Body of pancreas (tissue), 4 donors: ENCODE data around the gene ZNF157. TPM values are rescaled to one million over a fixed set of nuclear protein-coding genes. Genes with fewer than 3 reads are reported as not detected.
A peak's percentile ranks its signal among the peaks of the same experiment; 100 is the strongest.
"Not testable (repeated sequence)": the region's sequence is repeated elsewhere in the genome, so short reads cannot be mapped to it uniquely, and the experiment has no call there.

Source experiments
- ATAC-seq: fragments of 150-250 bp; one replicate; pipeline ENCODE4 v1.9.1; 2016
- DNase-seq, 4 donors: peaks; one replicate each; pipeline ENCODE4 v3.0.0-alpha.2; 2019
- H3K27ac ChIP-seq, 4 donors: fragments of 200-600 bp; sonication (generic); 1 replicate in 3 of 4; 2 replicates in 1 of 4; pipeline versions ENCODE4 v1.5.1 to v1.6.1; 2016 to 2019; ENCODE audit warnings: mild to moderate bottlenecking in 1 of 4, mixed read lengths in 1 of 4, moderate library complexity in 1 of 4
- H3K27me3 ChIP-seq, 2 donors: fragments of 200-600 bp; sonication (generic); one replicate each; pipeline ENCODE4 v1.6.0; 2016; ENCODE audit warnings: mild to moderate bottlenecking in 1 of 2
- H3K36me3 ChIP-seq, 2 donors: fragments of 200-600 bp; sonication (generic); replicated peaks in 1 of 2; 2 replicates each; pipeline ENCODE4 v1.5.1; 2016; ENCODE audit warnings: low read depth in 2 of 2; ENCODE audit not compliant: insufficient read depth in 1 of 2
- H3K4me1 ChIP-seq: fragments of 200-600 bp; sonication (generic); one replicate; pipeline ENCODE4 v1.6.0; 2016
- H3K4me3 ChIP-seq, 2 donors: fragments of 200-600 bp; sonication (generic); 1 replicate in 1 of 2; 2 replicates in 1 of 2; pipeline ENCODE4 v1.5.1; 2016 to 2019
- H3K9me3 ChIP-seq, 3 donors: fragments of 200-600 bp; sonication (generic); 1 replicate in 2 of 3; 2 replicates in 1 of 3; pipeline ENCODE4 v1.5.1; 2016
- POLR2A ChIP-seq, 3 donors: fragments of 450-650 bp; IDR thresholded peaks; one replicate each; pipeline ENCODE4 v1.6.1; 2016; ENCODE audit warnings: antibody characterized with exemption in 3 of 3, mild to moderate bottlenecking in 2 of 3
- WGBS, 2 donors: methylation state at CpG; one replicate each; pipeline ENCODE4 v1.1.5; 2017; 5-methylcytosine and 5-hydroxymethylcytosine counted together
- intact Hi-C: fragments of 100-400 bp; cut with DNase I; formaldehyde crosslinking; loops from one replicate; pipeline ENCODE4 v1.15.1; 2023
- total RNA-seq, 2 donors: library from RNA; depleted of rRNA; stranded (reverse); fragments of >200 nt; gene quantifications; one replicate each; pipeline ENCODE4 v1.1.0, GENCODE V29; 2016
- TF ChIP-seq, protein P1 (sequence below), 7 experiments: fragments of 450-650 bp in 4 of 7; fragments of 200-600 bp in 3 of 7; sonication (generic) in 3 of 7; IDR thresholded peaks; one replicate each; pipeline ENCODE4 v1.5.1; 2016 to 2019; ENCODE audit warnings: antibody characterized with exemption in 7 of 7

The ZNF157 gene
- total RNA-seq, 2 donors from 2014 or later, result 0.26 TPM; not detected in 1

DNA sequence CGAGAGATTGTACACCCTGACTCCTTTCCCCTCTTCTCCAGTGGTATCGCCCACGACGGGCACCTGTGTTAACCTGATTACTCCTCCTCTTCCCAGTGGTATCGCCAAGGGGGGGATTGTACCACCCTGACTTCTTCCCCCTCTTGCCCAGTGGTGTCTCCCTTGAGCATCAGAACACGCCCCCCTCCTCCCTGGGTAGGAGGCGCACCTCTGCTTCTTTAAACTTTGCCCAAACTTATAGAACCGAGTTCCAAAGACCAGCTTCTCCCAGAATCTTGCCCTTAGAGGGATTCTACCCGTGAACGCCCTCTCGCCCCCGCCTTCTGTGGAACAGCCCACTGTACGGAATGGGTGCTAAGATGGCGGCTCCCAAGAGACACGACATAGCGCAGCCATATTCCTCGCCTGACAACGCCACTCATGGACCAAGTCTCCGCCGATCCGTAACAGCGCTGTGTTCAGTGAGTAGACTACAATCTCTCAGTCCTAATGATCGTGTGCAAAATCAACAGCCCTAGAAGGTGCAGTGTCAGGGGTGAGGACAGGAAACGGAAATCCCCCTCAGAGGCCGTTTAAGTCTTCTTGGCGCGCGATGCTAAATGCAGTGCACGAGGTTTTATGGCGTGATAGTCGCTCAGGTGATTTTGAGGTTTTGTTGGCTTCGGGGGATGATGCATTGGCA, 4.2 kb upstream of the ZNF157 start:
- TF ChIP-seq, protein P1, sequence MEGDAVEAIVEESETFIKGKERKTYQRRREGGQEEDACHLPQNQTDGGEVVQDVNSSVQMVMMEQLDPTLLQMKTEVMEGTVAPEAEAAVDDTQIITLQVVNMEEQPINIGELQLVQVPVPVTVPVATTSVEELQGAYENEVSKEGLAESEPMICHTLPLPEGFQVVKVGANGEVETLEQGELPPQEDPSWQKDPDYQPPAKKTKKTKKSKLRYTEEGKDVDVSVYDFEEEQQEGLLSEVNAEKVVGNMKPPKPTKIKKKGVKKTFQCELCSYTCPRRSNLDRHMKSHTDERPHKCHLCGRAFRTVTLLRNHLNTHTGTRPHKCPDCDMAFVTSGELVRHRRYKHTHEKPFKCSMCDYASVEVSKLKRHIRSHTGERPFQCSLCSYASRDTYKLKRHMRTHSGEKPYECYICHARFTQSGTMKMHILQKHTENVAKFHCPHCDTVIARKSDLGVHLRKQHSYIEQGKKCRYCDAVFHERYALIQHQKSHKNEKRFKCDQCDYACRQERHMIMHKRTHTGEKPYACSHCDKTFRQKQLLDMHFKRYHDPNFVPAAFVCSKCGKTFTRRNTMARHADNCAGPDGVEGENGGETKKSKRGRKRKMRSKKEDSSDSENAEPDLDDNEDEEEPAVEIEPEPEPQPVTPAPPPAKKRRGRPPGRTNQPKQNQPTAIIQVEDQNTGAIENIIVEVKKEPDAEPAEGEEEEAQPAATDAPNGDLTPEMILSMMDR (IDR thresholded peaks at IDR 0.05), result no peak
- peak in 1 of 3 donors; percentile 11 for TF ChIP-seq POLR2A (IDR thresholded peaks at IDR 0.05)
- no peaks in the 10 kb centered on the region for H3K27me3 ChIP-seq
- ATAC-seq (peak; percentile 64), DNase-seq (peak; percentile 50 to 69 (median 64))
- H3K4me3 ChIP-seq, result no peak overlapping the region
- no peaks in the 10 kb centered on the region for H3K36me3 ChIP-seq
- no peaks in the 10 kb centered on the region for H3K4me1 ChIP-seq
- intact Hi-C loops, result no loop called here
- H3K27ac ChIP-seq, result peak overlapping the region; percentile 13 to 66 (median 54)
- 16 to 18% methylated on average over 13 to 14 of the region's 32 CpGs for WGBS, 2 donors
- H3K9me3 ChIP-seq, result no peaks in the 10 kb centered on the region

DNA sequence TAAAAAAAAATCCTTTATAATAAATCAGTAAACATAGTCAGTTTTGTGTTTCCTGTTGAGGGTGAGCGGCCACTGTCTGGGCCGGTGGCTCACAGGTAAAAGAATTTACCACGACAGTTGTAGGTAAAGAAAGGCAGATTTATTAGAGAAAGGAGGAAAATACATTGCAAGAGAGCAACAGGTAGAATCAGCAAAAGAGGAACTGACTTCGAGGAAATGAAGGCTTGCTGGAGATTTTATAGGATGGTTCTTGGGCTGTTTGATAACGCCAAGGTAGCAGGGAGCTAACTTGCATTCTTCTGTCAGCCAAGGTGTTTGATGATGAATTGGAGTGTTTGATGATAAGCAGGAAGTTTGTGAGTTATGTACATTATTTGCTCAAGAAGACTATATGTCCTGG, 2.8 kb downstream of the ZNF157 start:
- no peaks in the 10 kb centered on the region for H3K27me3 ChIP-seq
- no peaks in the 10 kb centered on the region for H3K9me3 ChIP-seq
- no peaks in the 10 kb centered on the region for H3K4me1 ChIP-seq
- 42 to 52% methylated on average over 5 of the region's 5 CpGs for WGBS, 2 donors
- no peak for ATAC-seq
- no peak overlapping the region for H3K27ac ChIP-seq
- no peaks in the 10 kb centered on the region for H3K36me3 ChIP-seq
- no peak for DNase-seq
- intact Hi-C loops, result loop anchor here (10.0 kb wide), 1 partner anchor 188 kb away; no protein-coding TSS in a partner anchor
- H3K4me3 ChIP-seq, result no peak overlapping the region
- no peak for TF ChIP-seq POLR2A (IDR thresholded peaks at IDR 0.05)
- TF ChIP-seq, protein P1 (IDR thresholded peaks at IDR 0.05), result no peak

DNA sequence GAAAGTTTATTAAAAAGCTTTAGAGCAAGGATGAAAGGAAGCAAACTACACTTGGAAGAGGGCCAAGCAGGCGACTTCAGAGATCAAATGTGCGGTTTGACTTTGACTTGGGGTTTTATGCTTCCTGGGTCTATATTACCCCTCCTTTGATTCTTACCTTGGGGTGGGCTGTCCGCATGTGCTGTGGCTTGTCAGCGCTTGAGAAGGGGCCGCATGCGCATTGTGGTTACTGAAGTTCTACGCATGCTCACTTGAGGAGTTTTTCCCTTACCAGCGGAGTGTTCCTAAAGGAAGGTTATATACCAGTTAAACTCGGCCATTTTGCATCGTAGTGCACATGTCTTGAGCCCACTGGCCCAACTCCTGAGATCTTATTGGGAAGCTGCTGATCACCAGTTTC, 9.9 kb downstream of the ZNF157 start:
- H3K9me3 ChIP-seq, result no peaks in the 10 kb centered on the region
- H3K36me3 ChIP-seq, result no peaks in the 10 kb centered on the region
- WGBS, 2 donors, result 47 to 70% methylated on average over 9 to 10 of the region's 10 CpGs
- DNase-seq, result peak in 3 of 4 donors; percentile 7 to 23 (median 12)
- no peak overlapping the region for H3K27ac ChIP-seq
- TF ChIP-seq, protein P1 (IDR thresholded peaks at IDR 0.05), result no peak
- no peak for TF ChIP-seq POLR2A (IDR thresholded peaks at IDR 0.05)
- no peaks in the 10 kb centered on the region for H3K27me3 ChIP-seq
- intact Hi-C loops, result no loop called here
- no peak for ATAC-seq
- no peak overlapping the region for H3K4me3 ChIP-seq
- no peaks in the 10 kb centered on the region for H3K4me1 ChIP-seq

DNA sequence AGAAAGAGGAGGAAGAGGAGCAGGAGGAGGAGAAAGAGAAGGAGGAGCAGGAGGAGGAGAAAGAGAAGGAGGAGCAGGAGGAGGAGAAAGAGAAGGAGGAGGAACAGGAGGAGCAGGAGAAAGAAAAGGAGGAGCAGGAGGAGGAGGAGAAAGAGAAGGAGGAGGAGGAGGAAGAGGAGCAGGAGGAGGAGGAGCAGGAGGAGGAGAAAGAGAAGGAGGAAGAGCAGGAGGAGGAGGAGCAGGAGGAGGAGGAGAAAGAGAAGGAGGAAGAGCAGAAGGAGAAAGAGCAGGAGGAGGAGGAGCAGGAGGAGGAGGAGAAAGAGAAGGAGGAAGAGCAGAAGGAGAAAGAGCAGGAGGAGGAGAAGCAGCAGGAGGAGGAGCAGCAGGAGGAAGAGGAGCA, 10.5 kb downstream of the ZNF157 start:
- H3K4me1 ChIP-seq, H3K36me3 ChIP-seq, H3K9me3 ChIP-seq, H3K27me3 ChIP-seq, ATAC-seq, intact Hi-C loops, H3K27ac ChIP-seq, H3K4me3 ChIP-seq, DNase-seq: not testable (repeated sequence)

DNA sequence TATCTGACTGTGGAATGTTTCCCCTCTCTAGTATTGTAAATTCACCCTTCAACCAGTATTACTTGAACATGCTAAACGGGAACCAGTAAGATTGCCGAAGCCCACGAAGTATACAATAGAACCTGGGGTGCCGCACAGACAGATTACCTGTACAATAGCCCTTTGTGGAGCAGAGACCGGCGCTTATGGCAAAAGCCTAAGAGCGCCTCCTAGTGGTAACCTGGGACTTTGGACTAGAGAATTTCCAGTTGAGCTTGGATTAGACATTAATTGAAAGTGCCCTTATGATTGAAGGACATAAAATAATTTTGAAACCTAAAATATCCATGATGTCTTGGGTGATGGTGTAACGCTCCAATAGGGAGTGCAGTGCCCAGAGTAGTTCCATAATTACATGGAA, 14.1 kb downstream of the ZNF157 start:
- no peak overlapping the region for H3K4me3 ChIP-seq
- H3K27me3 ChIP-seq, result no peaks in the 10 kb centered on the region
- no peak for TF ChIP-seq POLR2A (IDR thresholded peaks at IDR 0.05)
- TF ChIP-seq, protein P1 (IDR thresholded peaks at IDR 0.05), result peak; percentile 44 to 83 (median 66)
- H3K27ac ChIP-seq, result no peak overlapping the region
- intact Hi-C loops, result no loop called here
- no peaks in the 10 kb centered on the region for H3K36me3 ChIP-seq
- ATAC-seq (peak; percentile 84), DNase-seq (peak; percentile 69 to 80 (median 74))
- WGBS, 2 donors, result 0% methylated on average over 3 to 8 of the region's 8 CpGs
- no peaks in the 10 kb centered on the region for H3K9me3 ChIP-seq
- no peaks in the 10 kb centered on the region for H3K4me1 ChIP-seq
